Occipital lobe (tissue), 2 donors: ENCODE results near the gene NDUFS6. TPM values are rescaled to one million over a fixed set of nuclear protein-coding genes. Genes with fewer than 3 reads are reported as not detected.
"Not testable (repeated sequence)": the region's sequence is repeated elsewhere in the genome, so short reads cannot be mapped to it uniquely, and the experiment has no call there.

Experiments
- DNase-seq: peaks from one replicate; lab custom pipeline; 2025; lab: John Stamatoyannopoulos, UW
- total RNA-seq: library from RNA; depleted of rRNA; stranded (reverse); fragments of >200 nt; gene quantifications from one replicate; pipeline ENCODE4 v1.2.3, GENCODE V29; 2014

The NDUFS6 gene
- total RNA-seq, 1 donor from 2014 or later = 12.9 TPM

- no peak for DNase-seq
Observed at GRCh38 chr5:1782385-1783215, 18.6 kb upstream of the NDUFS6 start.

- DNase-seq = no peak
Observed at GRCh38 chr5:1783216-1783554, 18.0 kb upstream of the NDUFS6 start.

GRCh38 chr5:1784197-1785050 lies 16.8 kb upstream of the NDUFS6 start:
- DNase-seq = no peak

- no peak for DNase-seq
Observed at GRCh38 chr5:1785062-1785461, 16.1 kb upstream of the NDUFS6 start.

- no peak for DNase-seq
Observed at GRCh38 chr5:1785984-1786383, 15.2 kb upstream of the NDUFS6 start.

- no peak for DNase-seq
Observed at GRCh38 chr5:1786621-1787471, 14.4 kb upstream of the NDUFS6 start.

- DNase-seq = no peak
Observed at GRCh38 chr5:1787472-1788047, 13.6 kb upstream of the NDUFS6 start.

- no peak for DNase-seq
Observed at GRCh38 chr5:1788200-1788599, 13.0 kb upstream of the NDUFS6 start.

- DNase-seq = no peak
Observed at GRCh38 chr5:1788828-1789227, 12.4 kb upstream of the NDUFS6 start.

GRCh38 chr5:1789438-1789833 lies 11.8 kb upstream of the NDUFS6 start:
- not testable (repeated sequence) for DNase-seq

- DNase-seq = no peak
Observed at GRCh38 chr5:1789834-1790471, 11.3 kb upstream of the NDUFS6 start.

GRCh38 chr5:1791176-1791575 lies 10.0 kb upstream of the NDUFS6 start:
- no peak for DNase-seq

- DNase-seq = no peak
Observed at GRCh38 chr5:1792842-1793266, 8.4 kb upstream of the NDUFS6 start.

- DNase-seq = no peak
Observed at GRCh38 chr5:1793301-1793740, 7.9 kb upstream of the NDUFS6 start.

GRCh38 chr5:1793966-1794900 lies 7.0 kb upstream of the NDUFS6 start:
- DNase-seq = peak; percentile 18

- no peak for DNase-seq
Observed at GRCh38 chr5:1794901-1795290, 6.3 kb upstream of the NDUFS6 start.

- no peak for DNase-seq
Observed at GRCh38 chr5:1795506-1795905, 5.7 kb upstream of the NDUFS6 start.

GRCh38 chr5:1795931-1796330 lies 5.3 kb upstream of the NDUFS6 start:
- no peak for DNase-seq

GRCh38 chr5:1796371-1797102 lies 4.7 kb upstream of the NDUFS6 start:
- DNase-seq = no peak
